ENCODE measurements around the gene WDR64.

WDR64 gene

GRCh38 chr1:241614144-241614543 is 37.9 kb upstream of the WDR64 start:
- Mint-ChIP-seq H3K9me3 (no peaks in the 10 kb centered on the region), H3K4me3 (no peak overlapping the region), H3K4me1 (no peaks in the 10 kb centered on the region), H3K27ac (no peak overlapping the region), H3K27me3 (ENCODE audit: low read depth, poor library complexity) (no peaks in the 10 kb centered on the region), H3K36me3 (ENCODE audit: low read depth) (no peaks in the 10 kb centered on the region)
- TF ChIP-seq CTCF (IDR thresholded peaks at IDR 0.05), result no peak
- DNase-seq, result no peak

DNA sequence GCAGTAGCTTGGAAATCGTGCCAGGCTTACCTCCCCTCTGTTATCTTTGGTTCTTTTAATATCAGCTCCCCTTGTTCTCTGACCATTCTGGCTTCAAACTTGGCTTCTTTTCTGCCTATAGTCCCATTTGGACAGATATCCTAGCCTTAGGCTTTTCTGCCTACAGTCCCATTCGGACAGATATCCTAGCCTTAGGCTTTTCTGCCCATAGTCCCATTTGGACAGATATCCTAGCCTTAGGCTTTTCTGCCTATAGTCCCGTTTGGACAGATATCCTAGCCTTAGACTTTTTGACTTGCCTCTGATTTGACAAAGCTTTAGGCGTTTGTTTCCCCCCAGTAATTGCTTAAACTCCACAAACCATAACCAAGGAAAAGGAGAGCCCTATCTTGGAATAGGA is 37.5 kb upstream of the WDR64 start:
- TF ChIP-seq CTCF (IDR thresholded peaks at IDR 0.05), result no peak
- Mint-ChIP-seq H3K36me3 (ENCODE audit: low read depth) (no peaks in the 10 kb centered on the region), H3K4me3 (no peak overlapping the region), H3K27ac (no peak overlapping the region), H3K27me3 (ENCODE audit: low read depth, poor library complexity) (no peaks in the 10 kb centered on the region), H3K9me3 (no peaks in the 10 kb centered on the region), H3K4me1 (no peaks in the 10 kb centered on the region)
- no peak for DNase-seq

DNA sequence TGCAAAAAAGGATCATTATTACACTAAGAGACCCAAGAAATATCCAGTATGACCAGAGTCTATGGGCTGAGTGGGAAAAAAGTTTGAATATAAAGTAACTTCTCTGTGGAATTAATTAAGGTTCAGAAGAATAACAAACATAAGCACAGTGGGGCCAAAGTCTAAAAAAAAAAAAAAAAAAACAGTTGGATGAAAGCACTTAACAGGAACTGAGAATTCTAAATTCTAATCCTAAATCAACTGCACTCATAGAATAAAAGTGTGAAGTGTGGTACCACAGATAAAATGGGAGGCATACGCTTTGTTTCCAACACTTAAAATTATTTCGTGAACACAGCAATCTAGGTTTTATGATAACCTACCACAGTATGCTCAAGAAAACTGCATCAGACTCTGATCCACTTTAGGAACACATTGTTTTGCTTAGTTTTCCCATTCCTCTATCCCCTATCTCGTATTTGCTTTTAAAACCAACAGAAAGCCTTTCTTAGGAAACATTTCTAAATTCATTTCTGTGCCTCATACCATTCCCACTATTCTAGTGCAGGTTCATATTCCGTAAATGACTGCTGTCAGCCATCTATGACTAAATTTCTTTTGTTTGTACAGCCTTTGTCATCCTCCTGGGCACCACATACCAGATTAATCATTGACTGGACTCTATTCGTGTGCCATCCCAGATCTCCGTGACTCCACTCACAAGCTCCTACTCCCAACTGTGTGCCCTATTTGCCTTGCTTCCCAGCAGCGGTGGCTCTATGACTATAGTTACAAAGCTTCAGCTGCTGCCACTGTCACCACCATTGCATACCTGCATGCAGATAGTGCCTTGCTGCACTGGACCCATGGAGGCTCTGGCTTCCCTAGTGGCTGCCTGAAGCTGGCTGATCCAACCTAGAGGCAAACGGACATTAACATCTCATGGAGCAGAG is 36.8 kb upstream of the WDR64 start:
- no peak overlapping the region for H3K4me3 Mint-ChIP-seq
- TF ChIP-seq CTCF (IDR thresholded peaks at IDR 0.05), result no peak
- H3K9me3 Mint-ChIP-seq, result no peaks in the 10 kb centered on the region
- H3K36me3 Mint-ChIP-seq (ENCODE audit: low read depth), result no peaks in the 10 kb centered on the region
- H3K27ac Mint-ChIP-seq, result peak overlapping the region; percentile 81
- no peaks in the 10 kb centered on the region for H3K27me3 Mint-ChIP-seq (ENCODE audit: low read depth, poor library complexity)
- H3K4me1 Mint-ChIP-seq, result no peaks in the 10 kb centered on the region
- DNase-seq, result no peak

DNA sequence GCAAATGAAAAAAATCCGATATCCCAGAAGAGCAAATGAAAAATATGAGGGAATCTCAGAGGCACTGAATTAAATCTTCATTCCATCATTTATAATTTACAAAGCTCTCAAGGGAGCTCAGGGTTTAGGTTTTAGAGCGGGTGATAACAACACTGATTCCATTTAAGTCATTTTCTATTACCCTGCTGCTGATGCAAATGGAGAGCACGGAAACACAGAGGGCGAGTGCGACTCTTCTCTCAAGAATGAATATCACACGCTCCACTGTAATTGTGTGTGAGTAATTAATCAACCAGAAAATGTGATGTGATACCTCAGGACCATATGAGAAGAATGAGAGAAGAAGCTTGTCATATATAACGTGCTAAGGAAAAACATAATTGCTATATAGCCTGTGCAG is 34.7 kb upstream of the WDR64 start:
- DNase-seq, result no peak
- Mint-ChIP-seq H3K4me1 (no peaks in the 10 kb centered on the region), H3K9me3 (no peaks in the 10 kb centered on the region), H3K36me3 (ENCODE audit: low read depth) (peaks cover 13% of the 10 kb centered on the region), H3K4me3 (no peak overlapping the region), H3K27ac (no peak overlapping the region), H3K27me3 (ENCODE audit: low read depth, poor library complexity) (no peaks in the 10 kb centered on the region)
- no peak for TF ChIP-seq CTCF (IDR thresholded peaks at IDR 0.05)

DNA sequence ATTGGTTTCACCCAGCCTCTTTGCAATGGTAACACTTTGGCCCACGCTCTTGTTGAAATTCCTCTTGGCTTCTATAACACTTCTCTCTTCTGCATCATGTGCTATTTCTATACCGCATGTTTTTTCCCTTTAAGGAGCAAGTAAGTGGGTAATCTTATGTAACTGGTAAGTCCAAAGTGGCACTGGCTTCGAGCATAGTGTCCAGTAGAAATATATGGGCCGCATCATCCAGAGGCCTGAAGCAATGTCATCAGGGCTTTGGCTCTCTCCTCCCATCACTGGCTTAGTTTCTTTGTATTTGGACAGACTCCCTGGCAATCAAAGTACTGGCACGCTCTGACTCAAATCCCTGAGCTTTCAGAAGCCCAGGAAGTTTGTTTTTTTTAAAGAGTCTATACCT is 29.4 kb upstream of the WDR64 start:
- H3K27ac Mint-ChIP-seq, result no peak overlapping the region
- no peaks in the 10 kb centered on the region for H3K9me3 Mint-ChIP-seq
- no peak overlapping the region for H3K4me3 Mint-ChIP-seq
- peaks cover 16% of the 10 kb centered on the region for H3K36me3 Mint-ChIP-seq (ENCODE audit: low read depth)
- H3K27me3 Mint-ChIP-seq (ENCODE audit: low read depth, poor library complexity), result no peaks in the 10 kb centered on the region
- DNase-seq, result no peak
- TF ChIP-seq CTCF (IDR thresholded peaks at IDR 0.05), result no peak
- H3K4me1 Mint-ChIP-seq, result no peaks in the 10 kb centered on the region

DNA sequence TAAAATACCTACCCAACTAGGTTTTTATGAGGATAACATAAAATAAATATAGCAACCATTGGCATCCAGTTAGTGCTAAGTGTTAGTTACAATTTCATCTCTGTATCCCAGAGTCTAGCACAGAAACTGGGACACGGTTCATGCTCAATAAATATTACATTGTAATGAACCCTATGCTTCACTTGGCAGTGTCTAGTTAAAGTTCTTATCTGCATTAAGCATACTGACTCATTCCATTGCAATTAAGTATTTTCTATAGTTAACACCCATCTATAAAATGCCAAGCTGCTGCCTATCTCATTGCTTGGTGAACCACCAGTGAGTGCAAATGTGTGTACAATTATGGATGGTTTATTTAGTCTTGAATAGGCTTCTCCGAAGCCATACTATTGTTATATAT is 27.1 kb upstream of the WDR64 start:
- TF ChIP-seq CTCF (IDR thresholded peaks at IDR 0.05), result no peak
- H3K9me3 Mint-ChIP-seq, result no peaks in the 10 kb centered on the region
- no peak overlapping the region for H3K4me3 Mint-ChIP-seq
- no peak for DNase-seq
- no peaks in the 10 kb centered on the region for H3K4me1 Mint-ChIP-seq
- peaks cover 21% of the 10 kb centered on the region for H3K36me3 Mint-ChIP-seq (ENCODE audit: low read depth)
- H3K27ac Mint-ChIP-seq, result no peak overlapping the region
- no peaks in the 10 kb centered on the region for H3K27me3 Mint-ChIP-seq (ENCODE audit: low read depth, poor library complexity)

All from nephron progenitor cell (in vitro differentiated cells).